HG03175 (cell line): Measurements from ENCODE around the gene SLC25A33.
"Not testable (repeated sequence)": the region's sequence is repeated elsewhere in the genome, so short reads cannot be mapped to it uniquely, and the experiment has no call there.

Source experiments
- ATAC-seq: cut with Tn5 transposase; IDR thresholded peaks from one replicate; pipeline ENCODE4 v1.9.1; 2021; ENCODE audit warnings: mild to moderate bottlenecking, moderate library complexity; ENCODE audit not compliant: unreplicated experiment

SLC25A33 gene

GRCh38 chr1:9538669-9539164 is 548 bp upstream of the SLC25A33 start:
- no peak for ATAC-seq

- ATAC-seq, result peak; percentile 37
Measured at GRCh38 chr1:9539829-9540550, 725 bp downstream of the SLC25A33 start.

GRCh38 chr1:9542430-9542829 is 3.2 kb downstream of the SLC25A33 start:
- ATAC-seq, result no peak

GRCh38 chr1:9544926-9545325 is 5.7 kb downstream of the SLC25A33 start:
- ATAC-seq, result no peak

GRCh38 chr1:9549955-9550546 is 10.8 kb downstream of the SLC25A33 start:
- ATAC-seq, result no peak

GRCh38 chr1:9551984-9552383 is 12.7 kb downstream of the SLC25A33 start:
- no peak for ATAC-seq

GRCh38 chr1:9553736-9554144 is 14.5 kb downstream of the SLC25A33 start:
- no peak for ATAC-seq

GRCh38 chr1:9555942-9556341 is 16.7 kb downstream of the SLC25A33 start:
- ATAC-seq, result no peak

- no peak for ATAC-seq
Measured at GRCh38 chr1:9557624-9558023, 18.4 kb downstream of the SLC25A33 start.

- no peak for ATAC-seq
Measured at GRCh38 chr1:9558271-9558945, 19.1 kb downstream of the SLC25A33 start.

- ATAC-seq, result no peak
Measured at GRCh38 chr1:9558946-9559545, 19.8 kb downstream of the SLC25A33 start.

GRCh38 chr1:9559673-9560072 is 20.4 kb downstream of the SLC25A33 start:
- ATAC-seq, result no peak

- not testable (repeated sequence) for ATAC-seq
Measured at GRCh38 chr1:9560090-9560489, 20.8 kb downstream of the SLC25A33 start.

GRCh38 chr1:9561429-9561828 is 22.2 kb downstream of the SLC25A33 start:
- no peak for ATAC-seq

GRCh38 chr1:9569267-9569666 is 30.0 kb downstream of the SLC25A33 start:
- no peak for ATAC-seq

- not testable (repeated sequence) for ATAC-seq
Measured at GRCh38 chr1:9570886-9571529, 31.7 kb downstream of the SLC25A33 start.

- ATAC-seq, result no peak
Measured at GRCh38 chr1:9573723-9574122, 34.5 kb downstream of the SLC25A33 start.

GRCh38 chr1:9575486-9575885 is 36.2 kb downstream of the SLC25A33 start:
- no peak for ATAC-seq

- ATAC-seq, result no peak
Measured at GRCh38 chr1:9576903-9577302, 37.6 kb downstream of the SLC25A33 start.

- ATAC-seq, result no peak
Measured at GRCh38 chr1:9577423-9577822, 38.2 kb downstream of the SLC25A33 start.

- no peak for ATAC-seq
Measured at GRCh38 chr1:9580942-9581341, 41.7 kb downstream of the SLC25A33 start.
